Activated B cell treated with CpG ODN at 0.5 μM for 24 hours (primary cell): ENCODE measurements around the gene ALDH3B1. TPM values are rescaled to one million over a fixed set of nuclear protein-coding genes. Genes with fewer than 3 reads are reported as not detected.

Source experiments
- ATAC-seq: fragments of 200-7000 bp; cut with Tn5 transposase; one replicate; pipeline ENCODE4 v1.10.0; 2021; ENCODE audit warnings: low read depth, mild to moderate bottlenecking, moderate library complexity
- CTCF ChIA-PET: fragments of 350-600 bp; sonication (Branson Sonifier 250); formaldehyde crosslinking; loops from one replicate; lab custom pipeline; 2021; ENCODE audit warnings: antibody characterized with exemption; lab: Charles Lee
- POLR2A ChIA-PET: fragments of 350-600 bp; sonication (Branson Sonifier 250); formaldehyde crosslinking; loops from one replicate; lab custom pipeline; 2021; ENCODE audit warnings: antibody characterized with exemption; lab: Charles Lee
- DNase-seq: peaks from one replicate; pipeline ENCODE4 v3.0.0; 2022
- H3K27ac Mint-ChIP-seq: one replicate; pipeline ENCODE4 v1.8.0; 2020; ENCODE audit warnings: mixed read lengths
- H3K27me3 Mint-ChIP-seq: one replicate; pipeline ENCODE4 v1.8.0; 2021; ENCODE audit warnings: mixed read lengths
- H3K36me3 Mint-ChIP-seq: one replicate; pipeline ENCODE4 v1.8.0; 2021; ENCODE audit warnings: low read depth, mixed read lengths
- H3K4me1 Mint-ChIP-seq: one replicate; pipeline ENCODE4 v1.8.0; 2021; ENCODE audit warnings: mixed read lengths
- H3K4me3 Mint-ChIP-seq: one replicate; pipeline ENCODE4 v1.8.0; 2020; ENCODE audit warnings: mild to moderate bottlenecking, mixed read lengths
- H3K9me3 Mint-ChIP-seq: one replicate; pipeline ENCODE4 v1.8.0; 2020; ENCODE audit warnings: mixed read lengths
- intact Hi-C: fragments of 100-400 bp; cut with micrococcal nuclease; formaldehyde crosslinking; loops from one replicate; pipeline ENCODE4 v1.15.1; 2024
- total RNA-seq: library from RNA; stranded (reverse); gene quantifications from 2 replicates; pipeline ENCODE4 v1.2.3, GENCODE V29; 2022
- TF ChIP-seq, protein P1 (sequence below): fragments of 200-600 bp; IDR thresholded peaks from one replicate; pipeline ENCODE4 v1.8.0; 2022; ENCODE audit warnings: antibody characterized with exemption, mild to moderate bottlenecking

Gene ALDH3B1
- total RNA-seq, 1 donor from 2014 or later, result 0.53 TPM

DNA sequence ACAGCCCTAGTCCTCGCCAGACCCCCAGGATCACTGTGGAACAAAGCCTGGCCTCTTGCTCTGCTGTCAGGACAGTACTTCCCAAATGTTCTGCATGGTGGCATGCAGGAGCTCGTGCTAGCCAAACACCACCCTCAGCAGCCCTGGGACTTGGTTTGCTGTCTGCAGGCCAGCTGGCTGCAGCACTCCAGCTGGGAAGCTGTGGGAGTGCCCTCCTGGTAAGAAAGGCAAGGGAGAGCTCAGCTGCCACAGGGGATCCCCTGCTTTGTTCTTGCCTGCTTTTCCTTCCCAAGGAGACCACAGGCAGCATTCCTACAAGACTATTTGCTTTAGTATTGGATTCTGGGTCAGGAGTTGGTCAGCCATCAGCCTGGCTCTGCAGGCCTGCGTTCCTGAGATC is 56.6 kb downstream of the ALDH3B1 start:
- TF ChIP-seq, protein P1, sequence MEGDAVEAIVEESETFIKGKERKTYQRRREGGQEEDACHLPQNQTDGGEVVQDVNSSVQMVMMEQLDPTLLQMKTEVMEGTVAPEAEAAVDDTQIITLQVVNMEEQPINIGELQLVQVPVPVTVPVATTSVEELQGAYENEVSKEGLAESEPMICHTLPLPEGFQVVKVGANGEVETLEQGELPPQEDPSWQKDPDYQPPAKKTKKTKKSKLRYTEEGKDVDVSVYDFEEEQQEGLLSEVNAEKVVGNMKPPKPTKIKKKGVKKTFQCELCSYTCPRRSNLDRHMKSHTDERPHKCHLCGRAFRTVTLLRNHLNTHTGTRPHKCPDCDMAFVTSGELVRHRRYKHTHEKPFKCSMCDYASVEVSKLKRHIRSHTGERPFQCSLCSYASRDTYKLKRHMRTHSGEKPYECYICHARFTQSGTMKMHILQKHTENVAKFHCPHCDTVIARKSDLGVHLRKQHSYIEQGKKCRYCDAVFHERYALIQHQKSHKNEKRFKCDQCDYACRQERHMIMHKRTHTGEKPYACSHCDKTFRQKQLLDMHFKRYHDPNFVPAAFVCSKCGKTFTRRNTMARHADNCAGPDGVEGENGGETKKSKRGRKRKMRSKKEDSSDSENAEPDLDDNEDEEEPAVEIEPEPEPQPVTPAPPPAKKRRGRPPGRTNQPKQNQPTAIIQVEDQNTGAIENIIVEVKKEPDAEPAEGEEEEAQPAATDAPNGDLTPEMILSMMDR, result no peak
- peaks cover 8% of the 10 kb centered on the region for H3K4me1 Mint-ChIP-seq
- no peaks in the 10 kb centered on the region for H3K27me3 Mint-ChIP-seq
- no peak overlapping the region for H3K4me3 Mint-ChIP-seq
- no peak for DNase-seq
- no peaks in the 10 kb centered on the region for H3K9me3 Mint-ChIP-seq
- H3K27ac Mint-ChIP-seq, result no peak overlapping the region
- intact Hi-C loops, result no loop called here
- ChIA-PET POLR2A (no interaction called here), CTCF (no interaction called here)
- no peak for ATAC-seq
- H3K36me3 Mint-ChIP-seq, result peaks cover 77% of the 10 kb centered on the region

DNA sequence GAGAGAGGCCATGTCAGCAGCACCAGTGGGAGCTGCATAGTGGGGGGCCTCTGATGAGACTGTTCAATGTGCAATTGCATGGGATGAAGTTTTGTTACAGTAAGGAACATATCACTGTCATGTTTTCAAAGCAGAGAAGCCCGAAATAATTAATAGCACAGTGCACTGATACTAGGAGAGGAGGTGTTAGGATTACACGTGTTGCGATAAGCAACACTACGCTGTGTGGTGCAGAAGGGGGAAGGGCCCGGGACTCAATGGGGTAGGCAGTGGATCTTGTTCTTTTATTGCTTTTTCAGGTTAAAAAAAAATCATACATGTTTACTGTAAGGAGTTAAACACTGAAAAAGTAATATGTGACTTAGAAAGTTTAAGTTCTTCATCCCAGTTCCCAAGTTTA is 57.9 kb downstream of the ALDH3B1 start:
- Mint-ChIP-seq H3K9me3 (no peaks in the 10 kb centered on the region), H3K27me3 (no peaks in the 10 kb centered on the region), H3K4me3 (no peak overlapping the region), H3K36me3 (peaks cover 68% of the 10 kb centered on the region), H3K4me1 (peaks cover 11% of the 10 kb centered on the region), H3K27ac (no peak overlapping the region)
- intact Hi-C loops, result no loop called here
- ChIA-PET POLR2A (no interaction called here), CTCF (no interaction called here)
- DNase-seq (no peak), ATAC-seq (no peak)
- TF ChIP-seq, protein P1, result no peak

DNA sequence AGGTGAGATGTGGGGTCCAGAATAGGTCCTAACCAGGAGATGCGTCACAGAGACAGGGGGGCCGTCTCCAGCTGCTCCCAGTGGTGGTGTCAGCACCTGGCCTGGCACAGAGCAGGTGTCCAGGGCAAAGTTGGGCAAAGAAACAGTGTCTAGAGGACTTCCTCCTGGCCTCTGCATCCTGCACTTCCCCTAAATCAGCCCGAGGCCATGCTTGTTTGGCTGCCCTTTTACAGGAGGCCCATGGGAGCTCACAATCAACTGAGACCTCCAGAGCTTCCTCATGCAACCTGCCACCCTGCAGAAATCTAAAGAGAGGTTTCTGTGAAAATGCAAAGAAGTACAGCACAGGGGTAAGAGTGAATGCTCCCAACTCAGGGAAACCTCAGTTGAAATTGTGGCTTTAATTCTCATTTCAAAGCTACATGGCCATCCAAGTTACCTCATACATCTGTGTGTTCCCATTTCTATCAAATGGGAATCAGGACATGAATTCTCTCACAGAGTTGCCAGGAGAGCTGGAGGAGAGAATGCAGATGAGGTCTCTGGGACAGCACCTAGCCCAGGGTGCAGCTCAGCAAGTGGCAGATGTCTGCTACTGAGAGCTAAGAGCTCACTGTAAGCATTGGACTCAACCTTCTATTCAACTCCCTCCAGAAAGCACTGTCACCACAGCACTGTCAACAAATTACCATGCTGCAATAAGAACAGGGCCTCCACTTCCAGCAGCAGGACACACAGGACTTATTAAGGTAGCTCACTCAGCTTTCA is 61.3 kb downstream of the ALDH3B1 start:
- Mint-ChIP-seq H3K9me3 (no peaks in the 10 kb centered on the region), H3K36me3 (peaks cover 52% of the 10 kb centered on the region), H3K27me3 (no peaks in the 10 kb centered on the region), H3K4me3 (no peak overlapping the region), H3K27ac (peak overlapping the region; percentile 59), H3K4me1 (peaks cover 11% of the 10 kb centered on the region)
- TF ChIP-seq, protein P1, result no peak
- intact Hi-C loops, result no loop called here
- ChIA-PET CTCF (no interaction called here), POLR2A (interaction anchor here (0.6 to 0.9 kb wide), 2 partner anchors 10 to 49 kb away, joined by 3 to 4 read pairs; no protein-coding TSS in a partner anchor)
- DNase-seq, result no peak
- peak; percentile 37 for ATAC-seq

DNA sequence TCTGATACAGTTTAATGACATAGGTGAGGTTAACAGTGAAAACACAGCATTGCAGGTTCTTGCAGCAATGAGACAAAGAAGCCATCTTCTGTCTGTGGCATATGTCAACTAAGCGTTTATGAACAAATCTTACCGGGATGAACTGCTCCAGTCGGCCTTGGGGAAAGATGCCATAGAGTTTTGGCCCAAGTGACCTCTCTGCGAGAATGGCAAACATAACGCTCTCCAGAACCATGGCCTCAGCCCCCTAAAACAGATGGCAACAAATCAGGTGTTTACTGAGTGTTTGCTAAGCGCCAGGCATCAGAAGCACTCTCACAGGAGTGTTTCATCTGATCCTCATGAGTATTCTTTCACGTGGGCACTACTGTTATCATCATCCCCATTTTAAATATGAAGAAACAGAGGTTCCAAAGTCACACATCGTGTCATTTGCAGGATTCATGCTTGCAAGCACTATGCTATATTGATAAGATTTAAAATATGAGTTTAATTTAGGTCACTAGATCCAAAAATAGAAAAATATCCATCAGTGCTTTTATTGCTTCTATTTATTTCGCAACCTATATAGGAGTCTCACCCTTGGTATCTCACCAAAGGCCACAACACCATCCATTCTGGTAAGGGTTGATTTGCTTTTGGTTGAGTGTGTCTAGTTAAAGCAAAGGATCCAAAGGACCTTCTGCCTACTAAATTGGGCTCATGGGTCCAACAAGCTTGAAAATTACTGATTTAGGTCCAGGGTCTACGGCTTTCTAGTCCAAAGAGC is 64.6 kb downstream of the ALDH3B1 start:
- CTCF ChIA-PET, result no interaction called here
- Mint-ChIP-seq H3K9me3 (no peaks in the 10 kb centered on the region), H3K4me1 (peaks cover 25% of the 10 kb centered on the region), H3K27ac (no peak overlapping the region), H3K27me3 (no peaks in the 10 kb centered on the region), H3K4me3 (no peak overlapping the region), H3K36me3 (peaks cover 27% of the 10 kb centered on the region)
- intact Hi-C loops, result no loop called here
- ATAC-seq (no peak), DNase-seq (no peak)
- TF ChIP-seq, protein P1, result no peak
- POLR2A ChIA-PET, result no interaction called here

DNA sequence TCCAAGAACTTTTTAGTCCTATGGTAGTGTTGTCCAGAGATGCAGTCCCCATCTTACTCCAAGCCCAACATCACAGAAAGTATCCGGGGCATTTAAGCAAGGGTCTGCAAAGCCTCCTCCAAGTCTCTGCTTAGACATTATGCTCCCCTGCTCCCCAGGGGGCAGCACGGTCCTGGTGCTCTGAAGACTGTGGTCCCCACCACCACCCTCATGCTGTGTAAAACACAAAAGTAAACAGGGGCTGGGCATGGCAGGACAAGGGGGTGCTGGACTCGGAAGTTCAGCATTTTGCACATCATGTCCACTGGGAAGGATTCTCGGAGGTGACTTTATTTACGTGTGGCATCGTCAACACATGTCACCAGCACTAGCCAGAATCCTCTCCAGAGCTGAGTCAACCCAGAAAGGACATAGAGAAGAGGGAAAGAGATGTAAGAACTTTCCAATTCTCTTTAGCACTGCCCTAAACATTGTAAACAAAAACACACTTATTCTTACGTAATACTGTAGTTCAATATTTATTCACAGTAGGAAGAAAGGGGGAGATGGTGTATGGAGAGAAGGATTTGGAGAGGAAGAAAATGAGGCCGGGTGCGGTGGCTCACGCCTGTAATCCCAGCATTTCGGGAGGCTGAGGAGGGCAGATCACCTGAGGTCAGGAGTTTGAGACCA is 66.4 kb downstream of the ALDH3B1 start:
- intact Hi-C loops, result loop anchor here (1.0 kb wide), 1 partner anchor 130 kb away; no protein-coding TSS in a partner anchor
- ATAC-seq, result no peak
- CTCF ChIA-PET, result no interaction called here

More for the DNA sequence above, 66.4 kb downstream of the ALDH3B1 start:
- TF ChIP-seq, protein P1, result no peak
- peaks cover 19% of the 10 kb centered on the region for H3K4me1 Mint-ChIP-seq
- no peak for DNase-seq
- H3K27me3 Mint-ChIP-seq, result no peaks in the 10 kb centered on the region
- H3K9me3 Mint-ChIP-seq, result no peaks in the 10 kb centered on the region
- peaks cover 22% of the 10 kb centered on the region for H3K36me3 Mint-ChIP-seq
- no peak overlapping the region for H3K27ac Mint-ChIP-seq
- POLR2A ChIA-PET, result no interaction called here
- H3K4me3 Mint-ChIP-seq, result no peak overlapping the region
